ENCODE data around the gene ZBED4.

The ZBED4 gene

GRCh38 chr22:49807780-49808708, 45.6 kb upstream of the ZBED4 start:
- H3K4me3 ChIP-seq (ENCODE audit: low read length): no peak overlapping the region
- H3K4me2 ChIP-seq (ENCODE audit: low read depth, low read length): no peak overlapping the region
- H3K9ac ChIP-seq (ENCODE audit: low read length): no peak overlapping the region
- no peaks in the 10 kb centered on the region for H3F3A ChIP-seq (ENCODE audit: insufficient read depth, low read length)
- H3K9me3 ChIP-seq (replicated peaks; ENCODE audit: insufficient read depth, low read length): no peaks in the 10 kb centered on the region
- no peaks in the 10 kb centered on the region for H3K4me1 ChIP-seq (ENCODE audit: low read length)
- peaks cover 7% of the 10 kb centered on the region; the same call in 1 of the 2 replicates for H3K36me3 ChIP-seq (replicated peaks; ENCODE audit: insufficient read depth, low read length)
- no peak overlapping the region for H3K27ac ChIP-seq (ENCODE audit: low read length)
- TF ChIP-seq CTCF (IDR thresholded peaks at IDR 0.05; ENCODE audit: low read length) (no peak), EZH2 (optimal IDR thresholded peaks at IDR 0.05; ENCODE audit: low read depth, low read length) (no peak), EZH2phosphoT487 (IDR thresholded peaks at IDR 0.05; ENCODE audit: low read length) (no peak)
- H4K20me1 ChIP-seq (ENCODE audit: insufficient read depth, low read length): peaks cover 38% of the 10 kb centered on the region
- H3K9me2 ChIP-seq (replicated peaks; ENCODE audit: insufficient read depth, low read length): no peaks in the 10 kb centered on the region
- H2AFZ ChIP-seq (ENCODE audit: low read length): no peak overlapping the region
- H3K79me2 ChIP-seq (ENCODE audit: low read length): peaks cover 99% of the 10 kb centered on the region
- H3K27me3 ChIP-seq (replicated peaks; ENCODE audit: insufficient read depth, low read length): no peaks in the 10 kb centered on the region
- DNase-seq: no peak

DNA sequence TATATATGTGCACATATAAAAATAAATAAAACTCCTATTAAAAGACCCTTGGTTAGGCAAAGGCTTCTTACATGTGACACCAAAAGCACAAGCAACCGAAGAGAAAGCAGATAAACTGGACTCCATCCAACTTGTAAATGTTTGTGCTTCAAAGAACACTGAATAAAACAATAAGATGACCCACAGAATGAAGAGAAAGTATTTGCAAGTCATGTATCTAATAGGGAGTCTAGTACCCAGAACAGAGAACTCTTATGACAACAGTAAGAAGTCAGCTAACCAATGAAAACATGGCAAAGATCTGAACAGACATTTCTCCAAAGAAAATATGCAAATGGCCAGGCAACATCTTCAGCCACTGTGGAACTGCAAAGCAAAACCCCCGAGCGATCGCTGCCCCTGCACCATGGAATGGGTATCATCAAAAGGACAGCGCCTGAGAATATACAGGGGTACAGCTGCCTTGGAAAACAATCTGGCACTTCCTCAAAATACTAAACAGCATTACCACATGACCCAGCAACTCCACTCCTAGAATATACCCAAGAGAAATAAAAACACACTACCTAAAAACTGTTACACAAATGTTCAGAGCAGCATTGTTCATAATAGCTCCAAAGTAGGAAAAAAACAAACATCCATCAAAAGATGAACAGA, 43.2 kb upstream of the ZBED4 start:
- H3K27ac ChIP-seq (ENCODE audit: low read length): no peak overlapping the region
- DNase-seq: no peak
- TF ChIP-seq EZH2 (optimal IDR thresholded peaks at IDR 0.05; ENCODE audit: low read depth, low read length) (no peak), EZH2phosphoT487 (IDR thresholded peaks at IDR 0.05; ENCODE audit: low read length) (no peak), CTCF (IDR thresholded peaks at IDR 0.05; ENCODE audit: low read length) (no peak)
- H2AFZ ChIP-seq (ENCODE audit: low read length): no peak overlapping the region
- H3K4me1 ChIP-seq (ENCODE audit: low read length): no peaks in the 10 kb centered on the region
- peaks cover 99% of the 10 kb centered on the region for H3K79me2 ChIP-seq (ENCODE audit: low read length)
- no peak overlapping the region for H3K4me2 ChIP-seq (ENCODE audit: low read depth, low read length)
- H3K36me3 ChIP-seq (replicated peaks; ENCODE audit: insufficient read depth, low read length): 0 out of 2 replicates have a peak, but pooled peaks cover 5% of the 10 kb centered on the region
- peaks cover 36% of the 10 kb centered on the region for H4K20me1 ChIP-seq (ENCODE audit: insufficient read depth, low read length)
- H3K4me3 ChIP-seq (ENCODE audit: low read length): no peak overlapping the region
- H3F3A ChIP-seq (ENCODE audit: insufficient read depth, low read length): no peaks in the 10 kb centered on the region
- no peaks in the 10 kb centered on the region for H3K9me3 ChIP-seq (replicated peaks; ENCODE audit: insufficient read depth, low read length)
- no peaks in the 10 kb centered on the region for H3K27me3 ChIP-seq (replicated peaks; ENCODE audit: insufficient read depth, low read length)
- H3K9me2 ChIP-seq (replicated peaks; ENCODE audit: insufficient read depth, low read length): no peaks in the 10 kb centered on the region
- no peak overlapping the region for H3K9ac ChIP-seq (ENCODE audit: low read length)

GRCh38 chr22:49811020-49811791, 42.4 kb upstream of the ZBED4 start:
- no peak overlapping the region for H3K4me3 ChIP-seq (ENCODE audit: low read length)
- DNase-seq: no peak

More at GRCh38 chr22:49811020-49811791, 42.4 kb upstream of the ZBED4 start:
- H3K9me2 ChIP-seq (replicated peaks; ENCODE audit: insufficient read depth, low read length): no peaks in the 10 kb centered on the region
- no peak for TF ChIP-seq CTCF (IDR thresholded peaks at IDR 0.05; ENCODE audit: low read length)
- no peak for TF ChIP-seq EZH2phosphoT487 (IDR thresholded peaks at IDR 0.05; ENCODE audit: low read length)
- TF ChIP-seq EZH2 (optimal IDR thresholded peaks at IDR 0.05; ENCODE audit: low read depth, low read length): no peak
- peaks cover 99% of the 10 kb centered on the region for H3K79me2 ChIP-seq (ENCODE audit: low read length)
- H3F3A ChIP-seq (ENCODE audit: insufficient read depth, low read length): no peaks in the 10 kb centered on the region
- H3K27ac ChIP-seq (ENCODE audit: low read length): no peak overlapping the region
- no peak overlapping the region for H3K9ac ChIP-seq (ENCODE audit: low read length)
- no peaks in the 10 kb centered on the region for H3K27me3 ChIP-seq (replicated peaks; ENCODE audit: insufficient read depth, low read length)
- no peaks in the 10 kb centered on the region for H3K9me3 ChIP-seq (replicated peaks; ENCODE audit: insufficient read depth, low read length)
- no peaks in the 10 kb centered on the region for H3K4me1 ChIP-seq (ENCODE audit: low read length)
- H2AFZ ChIP-seq (ENCODE audit: low read length): no peak overlapping the region
- no peak overlapping the region for H3K4me2 ChIP-seq (ENCODE audit: low read depth, low read length)
- peaks cover 37% of the 10 kb centered on the region for H4K20me1 ChIP-seq (ENCODE audit: insufficient read depth, low read length)
- H3K36me3 ChIP-seq (replicated peaks; ENCODE audit: insufficient read depth, low read length): 0 out of 2 replicates have a peak, but pooled peaks cover 5% of the 10 kb centered on the region
